Right lobe of liver (tissue), 4 donors: ENCODE measurements around the gene CEP164.
"Not testable (repeated sequence)": the region's sequence is repeated elsewhere in the genome, so short reads cannot be mapped to it uniquely, and the experiment has no call there.

Experiments used
- POLR2A ChIP-seq: fragments of 450-650 bp; IDR thresholded peaks from one replicate; pipeline ENCODE4 v1.6.1; 2017; ENCODE audit warnings: antibody characterized with exemption, mild to moderate bottlenecking
- TF ChIP-seq, protein P1 (sequence below), 4 donors: fragments of 200-600 bp in 3 of 4; fragments of 450-650 bp in 1 of 4; IDR thresholded peaks; one replicate each; pipeline versions ENCODE4 v1.5.1 to v1.8.0; 2016 to 2022; ENCODE audit warnings: antibody characterized with exemption in 4 of 4, mild to moderate bottlenecking in 2 of 4
- donor health status: DM: no; HTN: no; CAD: no.
- donor health status: DM: no; HTN: no; CAD: no.
- donor health status: DM: no; HTN: yes; CAD: no.

DNA sequence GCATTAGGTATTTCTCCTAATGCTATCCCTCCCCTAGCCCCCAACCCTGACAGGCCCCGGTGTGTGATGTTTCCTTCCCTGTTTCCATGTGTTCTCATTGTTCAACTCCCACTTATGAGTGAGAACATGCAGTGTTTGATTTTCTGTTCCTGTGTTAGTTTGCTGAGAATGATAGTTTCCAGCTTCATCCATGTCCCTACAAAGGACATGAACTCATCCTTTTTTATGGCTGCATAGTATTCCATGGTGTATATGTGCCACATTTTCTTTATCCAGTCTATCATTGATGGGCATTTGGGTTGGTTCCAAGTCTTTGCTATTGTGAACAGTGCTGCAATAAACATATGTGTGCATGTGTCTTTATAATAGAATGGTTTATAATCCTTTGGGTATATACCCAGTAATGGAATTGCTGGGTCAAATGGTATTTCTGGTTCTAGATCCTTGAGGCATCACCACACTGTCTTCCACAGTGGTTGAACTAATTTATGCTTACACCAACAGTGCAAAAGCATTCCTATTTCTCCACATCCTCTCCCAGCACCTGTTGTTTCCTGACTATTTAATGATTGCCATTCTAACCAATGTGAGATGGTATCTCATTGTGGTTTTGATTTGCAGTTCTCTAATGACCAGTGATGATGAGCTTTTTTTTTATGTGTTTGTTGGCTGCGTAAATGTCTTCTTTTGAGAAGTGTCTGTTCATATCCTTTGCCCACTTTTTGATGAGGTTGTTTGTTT is 71.6 kb downstream of the CEP164 start:
- TF ChIP-seq, protein P1, sequence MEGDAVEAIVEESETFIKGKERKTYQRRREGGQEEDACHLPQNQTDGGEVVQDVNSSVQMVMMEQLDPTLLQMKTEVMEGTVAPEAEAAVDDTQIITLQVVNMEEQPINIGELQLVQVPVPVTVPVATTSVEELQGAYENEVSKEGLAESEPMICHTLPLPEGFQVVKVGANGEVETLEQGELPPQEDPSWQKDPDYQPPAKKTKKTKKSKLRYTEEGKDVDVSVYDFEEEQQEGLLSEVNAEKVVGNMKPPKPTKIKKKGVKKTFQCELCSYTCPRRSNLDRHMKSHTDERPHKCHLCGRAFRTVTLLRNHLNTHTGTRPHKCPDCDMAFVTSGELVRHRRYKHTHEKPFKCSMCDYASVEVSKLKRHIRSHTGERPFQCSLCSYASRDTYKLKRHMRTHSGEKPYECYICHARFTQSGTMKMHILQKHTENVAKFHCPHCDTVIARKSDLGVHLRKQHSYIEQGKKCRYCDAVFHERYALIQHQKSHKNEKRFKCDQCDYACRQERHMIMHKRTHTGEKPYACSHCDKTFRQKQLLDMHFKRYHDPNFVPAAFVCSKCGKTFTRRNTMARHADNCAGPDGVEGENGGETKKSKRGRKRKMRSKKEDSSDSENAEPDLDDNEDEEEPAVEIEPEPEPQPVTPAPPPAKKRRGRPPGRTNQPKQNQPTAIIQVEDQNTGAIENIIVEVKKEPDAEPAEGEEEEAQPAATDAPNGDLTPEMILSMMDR (IDR thresholded peaks at IDR 0.05), result not testable (repeated sequence)
- TF ChIP-seq POLR2A, result not testable (repeated sequence)
